SU-DHL-6 (cell line): Measurements from ENCODE around the gene CST11.

Source experiments
- EZH2phosphoT487 ChIP-seq: fragments of 200-600 bp; sonication (generic), shearing (Covaris generic); conservative IDR thresholded peaks from 2 replicates; pipeline ENCODE4 v1.6.1; 2018; ENCODE audit warnings: mild to moderate bottlenecking, antibody characterized with exemption, low read length, moderate library complexity, mixed read lengths
- TF ChIP-seq, protein P1 (sequence below): fragments of 200-600 bp; sonication (generic); IDR thresholded peaks from one replicate; pipeline ENCODE4 v1.5.1; 2017; ENCODE audit warnings: antibody characterized with exemption, mild to moderate bottlenecking, low read length, moderate library complexity; ENCODE audit not compliant: insufficient read depth, poor library complexity, severe bottlenecking

DNA sequence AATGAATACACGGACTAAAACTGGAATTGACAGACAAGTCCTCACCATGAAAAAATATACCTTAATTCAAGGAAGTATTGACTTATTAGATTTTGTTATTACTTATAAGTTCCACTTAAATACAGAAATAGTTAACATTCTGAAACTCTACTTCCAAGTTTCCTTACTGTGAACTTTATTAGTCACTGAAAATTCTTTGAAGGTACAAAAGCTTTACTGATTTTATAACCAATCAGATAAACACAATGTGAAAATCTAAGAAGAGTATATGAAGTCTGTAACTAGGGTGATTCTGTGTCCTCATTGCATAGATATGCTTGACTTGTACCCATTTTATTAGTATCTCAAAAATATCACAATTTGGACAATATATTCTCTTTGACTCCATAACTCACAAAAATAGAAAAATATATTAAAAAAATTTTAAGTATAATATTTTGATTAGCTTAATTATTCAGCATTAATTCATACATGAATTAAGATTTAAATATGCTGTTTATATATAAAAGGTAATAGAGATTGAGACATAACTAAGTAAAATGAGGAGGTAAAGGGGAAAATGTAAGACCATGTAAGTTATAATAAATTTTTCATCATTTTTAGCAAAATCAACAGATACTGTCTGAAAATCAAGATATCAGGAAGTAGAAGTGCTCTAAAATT lies 38.0 kb downstream of the CST11 start:
- TF ChIP-seq, protein P1, sequence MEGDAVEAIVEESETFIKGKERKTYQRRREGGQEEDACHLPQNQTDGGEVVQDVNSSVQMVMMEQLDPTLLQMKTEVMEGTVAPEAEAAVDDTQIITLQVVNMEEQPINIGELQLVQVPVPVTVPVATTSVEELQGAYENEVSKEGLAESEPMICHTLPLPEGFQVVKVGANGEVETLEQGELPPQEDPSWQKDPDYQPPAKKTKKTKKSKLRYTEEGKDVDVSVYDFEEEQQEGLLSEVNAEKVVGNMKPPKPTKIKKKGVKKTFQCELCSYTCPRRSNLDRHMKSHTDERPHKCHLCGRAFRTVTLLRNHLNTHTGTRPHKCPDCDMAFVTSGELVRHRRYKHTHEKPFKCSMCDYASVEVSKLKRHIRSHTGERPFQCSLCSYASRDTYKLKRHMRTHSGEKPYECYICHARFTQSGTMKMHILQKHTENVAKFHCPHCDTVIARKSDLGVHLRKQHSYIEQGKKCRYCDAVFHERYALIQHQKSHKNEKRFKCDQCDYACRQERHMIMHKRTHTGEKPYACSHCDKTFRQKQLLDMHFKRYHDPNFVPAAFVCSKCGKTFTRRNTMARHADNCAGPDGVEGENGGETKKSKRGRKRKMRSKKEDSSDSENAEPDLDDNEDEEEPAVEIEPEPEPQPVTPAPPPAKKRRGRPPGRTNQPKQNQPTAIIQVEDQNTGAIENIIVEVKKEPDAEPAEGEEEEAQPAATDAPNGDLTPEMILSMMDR, result no peak
- TF ChIP-seq EZH2phosphoT487, result no peak
